GM21717 (cell line): ENCODE data around the gene CDH23.

ENCODE experiments used
- ATAC-seq: cut with Tn5 transposase; IDR thresholded peaks from one replicate; pipeline ENCODE4 v1.9.1; 2021; ENCODE audit warnings: mild to moderate bottlenecking, moderate library complexity; ENCODE audit not compliant: unreplicated experiment

Gene CDH23

GRCh38 chr10:71615538-71616329 is 219.0 kb downstream of the CDH23 start:
- ATAC-seq: no peak

GRCh38 chr10:71616817-71617654 is 220.3 kb downstream of the CDH23 start:
- no peak for ATAC-seq

GRCh38 chr10:71618176-71618575 is 221.5 kb downstream of the CDH23 start:
- ATAC-seq: no peak

GRCh38 chr10:71618598-71618997 is 221.9 kb downstream of the CDH23 start:
- no peak for ATAC-seq

GRCh38 chr10:71620642-71621041 is 223.9 kb downstream of the CDH23 start:
- ATAC-seq: no peak

- no peak for ATAC-seq
These were observed 224.8 kb downstream of the CDH23 start for GRCh38 chr10:71621231-71622153.

- no peak for ATAC-seq
These were observed 225.4 kb downstream of the CDH23 start for GRCh38 chr10:71622154-71622526.

GRCh38 chr10:71622616-71623015 is 225.9 kb downstream of the CDH23 start:
- no peak for ATAC-seq

- no peak for ATAC-seq
These were observed 226.6 kb downstream of the CDH23 start for GRCh38 chr10:71623098-71623985.

GRCh38 chr10:71623986-71624291 is 227.2 kb downstream of the CDH23 start:
- no peak for ATAC-seq

- ATAC-seq: no peak
These were observed 228.9 kb downstream of the CDH23 start for GRCh38 chr10:71625445-71626175.

- no peak for ATAC-seq
These were observed 230.7 kb downstream of the CDH23 start for GRCh38 chr10:71627230-71627939.

GRCh38 chr10:71627956-71628355 is 231.2 kb downstream of the CDH23 start:
- ATAC-seq: no peak

- no peak for ATAC-seq
These were observed 232.4 kb downstream of the CDH23 start for GRCh38 chr10:71629131-71629530.

GRCh38 chr10:71630168-71630567 is 233.4 kb downstream of the CDH23 start:
- ATAC-seq: no peak

GRCh38 chr10:71631007-71631861 is 234.5 kb downstream of the CDH23 start:
- ATAC-seq: no peak

GRCh38 chr10:71632200-71632820 is 235.6 kb downstream of the CDH23 start:
- no peak for ATAC-seq
